SH-SY5Y (cell line): ENCODE data around the gene SRPK3.

Source experiments
- GATA2 ChIP-seq: IDR thresholded peaks from 2 replicates; pipeline ENCODE4 v1.6.1; 2011; ENCODE audit warnings: mild to moderate bottlenecking, low read depth, low read length
- GATA3 ChIP-seq: IDR thresholded peaks from 2 replicates; pipeline ENCODE4 v1.6.1; 2011; ENCODE audit warnings: low read depth, mild to moderate bottlenecking, low read length, moderate library complexity

GRCh38 chrX:153803211-153804099, 22.6 kb downstream of the SRPK3 start:
- TF ChIP-seq GATA2 (no peak), GATA3 (no peak)
